DMS114 treated with DMSO at 0.1 percent for 48 hours (cell line): ENCODE measurements around the gene RANGAP1.

Experiments used
- DNase-seq: peaks from one replicate; lab custom pipeline; 2025; ENCODE audit not compliant: unreplicated experiment; lab: John Stamatoyannopoulos, UW

Gene RANGAP1

DNA sequence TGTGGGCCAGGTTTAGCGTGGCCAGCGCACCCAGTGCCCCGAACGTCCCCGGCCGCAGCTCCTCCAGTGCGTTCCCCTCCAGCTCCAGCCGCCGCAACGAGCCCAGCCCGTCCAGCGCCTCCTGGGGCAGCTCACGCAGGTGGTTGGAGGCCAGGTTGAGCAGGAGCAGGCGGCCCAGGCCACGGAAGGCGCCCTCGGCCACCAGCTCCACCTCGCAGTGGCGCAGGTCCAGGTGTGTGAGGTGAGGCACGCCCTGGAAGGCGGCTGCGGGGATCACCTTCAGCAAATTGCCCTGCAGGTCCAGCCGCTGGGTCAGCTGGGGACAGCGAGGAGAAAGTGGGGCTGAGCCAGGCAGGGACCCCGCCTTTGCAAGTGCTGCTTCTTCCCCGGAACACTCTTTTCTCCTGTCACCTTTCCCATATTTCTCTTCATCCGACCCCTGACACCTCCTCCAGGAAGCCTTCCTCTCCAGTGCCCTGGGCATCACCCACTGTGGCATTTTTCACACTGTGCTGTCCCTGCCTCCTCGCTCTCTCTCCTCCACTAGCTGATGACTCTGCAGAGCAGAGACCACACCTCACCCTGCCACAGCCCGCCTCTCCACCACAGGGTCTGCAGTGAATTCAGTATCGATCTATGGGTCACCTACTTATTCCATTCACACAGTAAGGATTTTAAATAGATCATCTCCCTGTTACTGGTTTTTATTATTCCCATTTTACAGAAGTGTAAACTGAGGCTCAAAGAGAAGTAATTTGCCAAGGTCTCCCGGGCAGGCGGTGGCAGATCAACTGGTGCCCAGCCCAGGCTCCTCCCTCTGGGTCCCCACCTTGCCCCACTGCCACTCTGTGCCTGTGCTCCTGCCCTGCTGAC lies 47.2 kb downstream of the RANGAP1 start:
- DNase-seq = no peak

DNA sequence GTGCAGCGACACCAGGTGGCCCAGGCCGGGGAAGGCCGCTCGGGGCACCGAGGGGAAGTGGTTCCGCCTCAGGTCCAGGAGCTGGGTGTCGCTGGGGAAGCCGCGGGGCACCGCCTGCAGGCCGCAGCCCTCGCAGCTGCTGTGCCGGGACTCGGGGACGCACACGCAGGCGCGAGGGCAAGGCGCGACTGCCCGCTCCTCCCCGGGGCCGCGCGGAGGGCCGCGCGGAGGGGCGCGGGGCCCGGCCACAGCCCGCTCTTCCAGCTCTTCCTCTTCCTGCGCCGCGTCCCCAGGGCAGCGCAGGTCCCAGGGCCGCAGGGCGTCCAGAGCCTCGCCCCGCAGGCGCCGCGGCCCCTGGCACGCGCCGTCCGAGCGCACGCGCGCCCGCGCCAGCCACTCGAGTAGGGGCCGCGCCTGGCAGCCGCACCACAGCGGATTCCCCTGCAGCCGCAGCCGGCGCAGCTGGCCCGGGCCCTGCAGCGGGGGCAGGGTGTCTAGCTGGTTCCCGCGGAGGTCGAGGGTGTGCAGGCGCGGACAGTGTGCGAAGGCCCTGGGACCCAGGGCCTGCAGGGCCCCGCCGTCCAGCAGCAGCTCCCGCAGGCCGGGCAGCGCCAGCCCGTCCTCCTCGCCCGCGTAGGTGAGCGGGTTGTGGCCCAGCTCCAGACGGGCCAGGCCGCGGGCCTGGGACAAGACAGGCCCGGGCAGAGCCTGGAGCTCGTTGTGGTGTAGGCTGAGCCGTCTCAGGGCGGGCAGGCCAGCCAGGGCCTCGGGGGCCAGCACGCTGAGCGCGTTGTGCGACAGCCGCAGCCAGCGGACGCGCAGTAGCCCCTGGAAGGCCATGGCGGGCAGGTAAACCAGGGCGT lies 48.0 kb downstream of the RANGAP1 start:
- no peak for DNase-seq

DNA sequence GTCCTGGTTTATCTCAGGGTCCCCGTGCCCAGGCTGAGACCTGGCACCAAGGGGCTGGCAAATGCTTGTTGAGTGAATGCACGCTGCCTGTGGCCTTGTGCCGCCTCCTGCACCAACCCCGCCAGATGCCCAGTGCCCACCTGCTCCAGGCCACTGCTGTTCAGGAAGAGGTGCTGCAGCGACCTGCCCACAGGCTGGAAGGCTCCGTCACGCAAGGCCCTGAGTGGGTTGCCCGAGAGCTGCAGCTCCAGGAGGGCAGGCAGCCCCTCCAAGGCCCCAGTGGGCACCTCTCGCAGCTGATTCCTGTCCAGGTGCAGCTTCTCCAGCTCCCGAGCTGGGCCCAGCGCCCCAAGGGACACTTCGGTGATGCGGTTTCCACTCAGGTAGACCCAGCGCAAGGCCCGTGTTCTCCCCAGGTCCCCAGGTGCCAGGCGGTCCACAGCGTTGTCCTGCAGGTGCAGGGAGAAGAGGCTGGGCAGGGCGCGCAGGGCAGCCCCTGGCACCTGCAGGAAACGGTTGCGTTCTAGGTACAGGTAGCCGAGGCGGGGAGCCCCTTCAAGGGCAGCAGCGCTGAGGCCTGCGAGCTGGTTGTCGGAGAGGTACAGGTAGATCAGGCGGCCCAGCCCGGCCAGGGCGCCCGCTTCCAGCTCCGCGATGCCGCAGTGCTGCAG lies 48.8 kb downstream of the RANGAP1 start:
- DNase-seq = no peak

DNA sequence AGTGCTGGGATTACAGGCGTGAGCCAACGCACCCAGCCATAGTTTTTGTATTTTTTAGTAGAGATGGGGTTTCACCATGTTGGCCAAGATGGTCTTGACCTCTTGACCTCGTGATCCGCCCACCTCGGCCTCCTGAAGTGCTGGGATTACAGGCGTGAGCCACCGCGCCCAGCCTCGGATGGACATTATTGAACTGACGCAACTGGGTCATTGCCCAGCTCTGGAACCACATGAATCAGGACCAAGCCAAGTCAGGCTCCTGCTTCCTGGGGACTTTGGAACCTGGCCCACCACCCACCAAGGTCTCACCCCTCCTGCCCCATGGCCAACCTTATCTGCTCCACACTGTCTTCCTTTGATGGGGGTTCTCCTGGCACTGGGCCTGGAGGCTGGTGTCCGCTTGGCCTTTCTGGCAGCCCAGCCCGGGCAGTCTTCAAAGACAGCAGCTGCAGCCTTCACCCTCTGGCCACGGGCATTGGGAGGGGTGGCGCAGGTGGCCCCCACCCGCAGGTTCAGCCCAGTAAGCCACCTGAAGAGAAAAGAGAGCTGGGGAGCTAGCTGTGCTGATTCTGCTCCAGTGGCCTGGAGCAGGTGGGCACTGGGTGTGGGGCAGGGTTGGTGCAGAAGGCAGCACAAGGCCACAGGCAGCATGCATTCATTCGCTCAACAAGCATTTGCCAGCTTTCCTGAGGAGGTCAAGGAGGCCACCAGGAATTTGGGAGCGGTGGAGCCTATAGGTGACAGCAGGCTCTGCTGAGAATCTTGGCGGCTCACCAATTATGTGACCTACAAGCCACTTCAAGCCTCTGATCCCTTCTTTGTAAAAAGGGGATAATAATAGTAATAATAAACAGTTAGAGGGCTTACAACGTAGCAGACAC lies 50.9 kb downstream of the RANGAP1 start:
- no peak for DNase-seq

DNA sequence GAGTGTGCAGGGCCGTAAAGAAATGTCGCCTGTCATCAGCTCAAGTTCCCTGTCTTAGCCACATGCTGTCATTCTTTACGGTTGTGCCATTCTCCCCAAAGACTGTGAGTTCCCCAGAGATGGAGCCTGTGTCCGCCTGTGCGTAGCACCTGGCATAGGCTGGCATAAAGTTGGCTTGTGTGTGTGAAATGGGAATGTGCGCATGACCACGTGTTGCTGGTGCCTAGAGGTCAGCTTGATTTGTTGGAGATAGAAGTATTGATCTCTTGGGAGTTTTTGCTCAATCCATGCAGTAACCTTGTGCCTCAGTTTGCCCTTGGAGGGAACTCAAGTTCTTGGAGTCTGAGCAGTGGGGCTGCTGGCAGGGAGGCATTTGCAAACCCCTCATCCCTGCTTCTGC lies 54.6 kb downstream of the RANGAP1 start:
- no peak for DNase-seq

DNA sequence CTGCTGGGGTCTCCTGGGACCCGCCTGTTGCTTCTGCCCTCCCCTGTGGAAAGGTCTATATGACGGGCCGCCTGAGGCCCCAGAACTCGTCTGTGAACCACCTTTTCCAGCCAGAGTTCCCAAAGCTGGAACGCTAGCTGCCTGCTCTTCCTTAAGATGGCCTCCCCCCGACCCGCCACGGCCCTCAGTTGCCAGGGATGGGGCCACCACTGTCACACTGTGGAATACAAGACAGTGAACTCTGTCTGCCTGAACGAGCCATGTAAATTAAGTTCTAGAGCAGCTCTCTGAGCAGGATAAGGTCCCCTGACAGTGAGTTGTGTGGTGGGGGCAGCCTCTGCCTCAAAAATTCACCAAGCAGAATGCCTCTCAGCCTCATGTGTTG lies 55.6 kb downstream of the RANGAP1 start:
- DNase-seq = no peak

DNA sequence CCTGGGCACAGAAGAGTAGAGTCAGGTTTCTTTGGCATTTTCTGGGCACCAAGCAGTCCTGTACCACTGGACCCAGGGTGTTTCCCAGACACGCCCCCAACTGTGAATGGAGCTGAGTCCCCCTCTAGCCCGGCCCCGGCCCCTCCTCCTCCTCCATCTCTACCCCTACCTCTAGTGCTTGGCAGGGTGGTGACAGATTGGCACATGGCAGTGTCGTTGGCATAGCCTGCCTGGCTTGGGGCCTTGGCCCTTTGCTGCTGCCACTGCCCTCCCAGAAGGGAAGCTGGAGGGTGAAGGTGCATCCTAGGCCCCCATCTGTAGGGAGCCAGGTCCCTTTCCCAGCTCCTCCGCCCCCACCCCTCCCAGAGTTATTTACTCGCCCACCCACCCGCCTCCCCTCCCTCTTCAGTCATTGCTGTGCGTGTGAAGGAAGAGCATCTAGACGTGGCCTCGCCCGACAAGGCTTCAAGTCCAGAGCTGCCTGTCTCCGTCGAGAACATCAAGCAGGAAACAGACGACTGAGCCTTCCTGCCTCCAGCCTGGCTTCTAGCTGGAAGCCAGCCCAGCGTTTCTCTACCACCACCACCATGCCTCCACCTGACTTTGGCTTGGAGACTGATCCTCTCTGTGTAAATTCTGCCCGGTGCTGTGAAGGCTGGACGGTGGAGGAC lies 56.1 kb downstream of the RANGAP1 start:
- DNase-seq = no peak

DNA sequence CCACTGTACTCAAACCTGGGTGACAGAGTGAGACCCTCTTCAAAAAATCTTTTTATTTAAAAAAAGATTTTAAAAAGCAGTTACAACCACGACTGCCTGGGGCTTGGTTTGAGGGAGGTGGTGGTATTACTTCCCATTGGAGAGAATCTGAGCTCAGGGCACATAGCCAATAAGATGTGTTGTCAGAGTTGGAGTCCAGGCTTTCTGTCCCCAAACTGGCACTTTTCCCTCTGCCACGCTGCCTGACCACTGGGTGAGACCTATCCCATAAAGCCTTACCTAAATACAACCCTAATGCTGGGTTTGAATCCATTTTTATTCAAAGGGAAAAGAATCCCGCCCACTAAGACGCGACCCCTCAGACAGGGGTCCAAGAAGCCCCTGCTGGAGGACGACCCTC lies 56.8 kb downstream of the RANGAP1 start:
- DNase-seq = no peak

DNA sequence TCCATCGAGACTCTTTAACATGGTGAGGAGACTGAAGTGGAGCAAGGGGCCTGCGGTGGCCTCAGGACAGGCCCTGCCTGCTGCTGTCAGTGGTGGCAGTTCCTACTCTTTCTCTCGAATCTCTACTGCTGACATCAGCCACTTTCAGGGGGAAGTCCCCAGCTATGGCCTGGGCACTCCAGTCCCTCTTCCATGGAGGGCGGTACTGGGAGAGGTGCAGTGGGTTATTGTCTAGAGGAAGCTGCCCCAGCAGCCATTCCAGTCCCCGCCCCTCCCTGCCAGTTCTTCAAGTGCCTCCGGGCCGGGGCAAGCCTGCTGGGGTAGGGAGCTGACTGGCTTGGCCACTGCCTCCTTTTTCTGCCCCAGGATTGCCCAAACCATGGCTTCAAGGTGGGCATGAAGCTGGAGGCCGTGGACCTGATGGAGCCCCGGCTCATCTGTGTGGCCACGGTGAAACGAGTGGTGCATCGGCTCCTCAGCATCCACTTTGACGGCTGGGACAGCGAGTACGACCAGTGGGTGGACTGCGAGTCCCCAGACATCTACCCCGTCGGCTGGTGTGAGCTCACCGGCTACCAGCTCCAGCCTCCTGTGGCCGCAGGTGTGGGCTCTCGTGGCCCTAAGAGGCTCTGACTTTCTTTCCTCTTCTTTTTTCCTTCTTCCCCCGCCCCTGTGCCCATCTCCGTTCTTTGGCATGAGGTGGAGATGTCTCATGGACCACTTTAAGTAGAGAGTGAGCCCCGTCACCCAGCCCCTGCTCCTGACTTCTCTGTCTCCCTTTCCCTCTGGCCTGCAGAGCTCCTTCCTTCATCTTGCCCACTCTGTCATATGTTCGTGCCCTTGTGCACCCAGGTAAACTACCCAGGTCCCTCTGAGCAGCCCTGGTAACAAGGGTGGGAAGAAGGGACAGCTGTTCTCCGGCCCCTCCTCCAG lies 59.0 kb downstream of the RANGAP1 start:
- DNase-seq = no peak

DNA sequence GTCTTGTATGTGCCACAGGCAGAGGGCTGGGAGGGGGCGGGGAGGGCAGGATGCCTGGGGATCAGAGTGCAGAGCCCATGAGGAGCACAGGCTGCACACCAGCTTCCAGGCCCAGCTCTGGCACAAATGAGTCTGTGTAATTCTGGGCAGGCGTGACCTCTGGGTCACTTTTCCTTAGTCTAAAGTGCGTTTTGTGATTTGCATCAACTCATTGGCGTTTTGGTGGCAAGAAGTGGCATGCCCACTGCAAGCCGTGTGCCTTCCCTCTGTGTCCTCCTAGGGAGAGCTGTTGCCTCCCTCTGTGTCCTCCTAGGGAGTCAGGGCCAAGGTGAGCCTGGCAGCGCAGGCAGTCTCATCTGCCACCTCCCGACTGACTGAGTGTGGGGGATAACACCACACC lies 62.5 kb downstream of the RANGAP1 start:
- no peak for DNase-seq

DNA sequence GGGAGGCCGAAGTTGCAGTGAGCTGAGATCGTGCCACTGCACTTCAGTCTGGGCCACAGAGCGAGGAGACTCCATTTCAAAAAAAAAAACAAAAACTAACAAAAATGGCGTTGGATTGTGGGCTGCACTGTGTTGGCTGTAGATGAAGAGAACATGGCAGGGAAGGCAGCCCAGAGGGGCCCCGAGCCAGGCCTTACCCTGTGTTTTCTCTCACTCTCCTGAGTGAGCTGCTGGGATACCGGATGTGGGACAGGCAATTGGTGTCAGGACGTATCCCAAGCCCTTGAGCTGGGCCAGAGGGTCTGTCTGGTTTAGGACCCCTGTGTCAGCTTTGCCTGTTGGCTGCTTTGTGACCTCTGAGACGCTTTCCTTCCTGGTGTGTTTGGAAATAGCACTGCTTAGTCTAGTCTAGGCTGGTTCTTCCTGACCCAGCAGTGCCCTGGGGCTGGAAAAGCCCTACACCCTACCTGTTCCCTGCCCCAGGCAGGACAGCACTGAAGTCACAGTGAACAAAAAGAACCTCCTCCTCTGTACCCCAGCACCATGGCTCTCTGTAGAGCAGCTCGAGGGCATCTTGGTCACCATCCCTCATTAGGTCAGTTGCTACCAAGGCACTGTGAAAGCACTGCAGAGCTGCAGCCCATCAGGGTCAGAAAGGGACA lies 63.0 kb downstream of the RANGAP1 start:
- no peak for DNase-seq

DNA sequence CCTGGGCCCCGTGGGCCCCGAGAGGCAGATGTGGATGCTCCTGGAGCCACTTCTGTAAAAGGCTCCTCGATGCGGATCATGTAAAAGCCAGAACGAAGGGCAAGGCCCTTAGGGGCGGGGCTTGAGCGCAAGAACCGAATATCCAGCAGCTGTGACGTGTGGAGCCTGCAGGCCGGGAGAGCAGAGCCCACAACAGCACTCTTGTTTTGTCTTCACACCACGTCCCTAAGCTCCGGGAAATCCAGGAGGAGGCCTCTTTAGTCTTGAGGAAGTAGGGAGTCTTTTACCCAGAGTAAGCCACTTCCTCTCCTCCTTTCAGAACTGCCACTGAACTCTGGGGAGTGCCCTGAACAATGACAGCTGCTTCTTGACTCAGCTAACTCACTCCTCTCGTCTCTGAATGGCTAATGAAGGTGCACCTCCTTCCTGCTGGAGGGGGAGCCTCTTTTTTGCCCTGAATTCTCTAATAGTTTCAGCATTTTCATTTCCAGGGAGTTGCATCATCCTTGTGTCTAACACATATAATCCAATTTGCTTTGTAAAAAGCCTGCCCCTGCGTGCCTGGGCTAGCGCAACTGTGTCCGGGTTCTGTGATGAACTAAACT lies 68.3 kb downstream of the RANGAP1 start:
- no peak for DNase-seq

DNA sequence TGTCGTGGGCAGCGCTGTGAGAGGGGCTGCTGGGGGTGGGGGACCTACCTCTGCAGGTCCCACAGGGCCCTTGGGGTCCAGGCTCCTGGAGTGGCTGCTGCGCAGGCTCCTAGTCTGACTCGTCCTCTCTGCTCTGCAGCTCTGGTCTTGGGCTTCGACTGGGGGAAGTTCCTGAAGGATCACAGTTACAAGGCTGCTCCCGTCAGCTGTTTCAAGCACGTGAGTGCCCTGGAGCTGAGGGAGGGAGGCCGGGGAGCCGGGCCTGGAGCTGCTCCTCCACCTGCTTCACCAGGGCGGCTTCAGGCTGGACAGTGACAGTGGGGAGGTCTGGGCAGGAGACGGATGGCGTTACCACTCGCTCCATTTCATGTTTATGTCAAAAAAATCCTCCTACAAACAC lies 69.0 kb downstream of the RANGAP1 start:
- DNase-seq = no peak

DNA sequence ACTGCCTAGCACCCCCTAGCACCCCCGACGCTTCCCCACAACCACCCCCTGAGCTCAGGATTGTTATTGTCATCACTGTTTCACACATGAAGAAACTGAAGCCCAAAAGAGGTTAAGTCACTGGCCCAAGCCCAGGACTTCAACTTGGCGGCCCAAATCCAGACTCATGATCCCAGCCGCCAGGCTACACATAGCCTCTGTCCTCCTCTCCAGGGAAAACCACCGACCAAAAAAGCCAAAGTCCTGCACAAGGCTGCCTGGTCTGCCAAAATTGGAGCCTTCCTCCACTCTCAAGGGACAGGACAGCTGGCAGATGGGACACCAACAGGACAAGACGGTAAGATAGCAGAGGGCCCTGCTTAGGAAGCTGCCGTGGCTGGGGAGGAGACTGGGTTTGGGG lies 70.1 kb downstream of the RANGAP1 start:
- DNase-seq = no peak

DNA sequence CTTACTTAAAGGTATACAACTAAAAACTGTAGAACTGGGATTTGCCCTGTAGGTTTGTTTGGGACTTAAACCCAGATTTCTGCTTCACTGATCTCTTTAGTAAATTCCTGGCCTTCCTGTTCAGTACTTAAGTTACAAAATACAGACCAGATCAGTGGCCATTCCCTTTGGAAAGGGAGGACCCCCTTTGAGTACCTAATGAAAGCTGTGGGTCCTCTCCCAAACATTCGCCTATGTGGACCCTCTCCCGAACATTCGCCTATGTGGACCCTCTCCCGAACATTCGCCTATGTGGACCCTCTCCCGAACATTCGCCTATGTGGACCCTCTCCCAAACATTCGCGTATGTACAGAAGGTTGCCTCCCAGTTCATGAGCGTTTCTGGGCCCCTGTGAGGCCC lies 70.6 kb downstream of the RANGAP1 start:
- no peak for DNase-seq

DNA sequence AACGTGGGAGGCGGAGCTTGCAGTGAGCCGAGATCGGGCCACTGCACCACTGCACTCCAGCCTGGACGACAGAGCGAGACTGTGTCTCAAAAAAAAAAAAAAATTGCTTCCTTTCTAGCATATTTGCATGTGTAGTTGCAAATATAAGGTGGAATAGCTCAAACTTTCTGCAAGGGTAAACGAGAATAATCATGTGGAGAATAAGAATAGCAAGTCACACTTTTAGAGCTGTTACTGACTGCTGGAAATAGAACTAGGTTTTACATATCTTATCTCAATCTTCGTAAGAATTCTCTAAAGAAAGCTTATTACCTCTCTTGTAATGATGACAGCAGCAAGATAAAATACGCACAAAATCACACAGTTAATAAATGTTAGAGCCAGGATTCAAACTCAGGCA lies 79.3 kb downstream of the RANGAP1 start:
- no peak for DNase-seq

DNA sequence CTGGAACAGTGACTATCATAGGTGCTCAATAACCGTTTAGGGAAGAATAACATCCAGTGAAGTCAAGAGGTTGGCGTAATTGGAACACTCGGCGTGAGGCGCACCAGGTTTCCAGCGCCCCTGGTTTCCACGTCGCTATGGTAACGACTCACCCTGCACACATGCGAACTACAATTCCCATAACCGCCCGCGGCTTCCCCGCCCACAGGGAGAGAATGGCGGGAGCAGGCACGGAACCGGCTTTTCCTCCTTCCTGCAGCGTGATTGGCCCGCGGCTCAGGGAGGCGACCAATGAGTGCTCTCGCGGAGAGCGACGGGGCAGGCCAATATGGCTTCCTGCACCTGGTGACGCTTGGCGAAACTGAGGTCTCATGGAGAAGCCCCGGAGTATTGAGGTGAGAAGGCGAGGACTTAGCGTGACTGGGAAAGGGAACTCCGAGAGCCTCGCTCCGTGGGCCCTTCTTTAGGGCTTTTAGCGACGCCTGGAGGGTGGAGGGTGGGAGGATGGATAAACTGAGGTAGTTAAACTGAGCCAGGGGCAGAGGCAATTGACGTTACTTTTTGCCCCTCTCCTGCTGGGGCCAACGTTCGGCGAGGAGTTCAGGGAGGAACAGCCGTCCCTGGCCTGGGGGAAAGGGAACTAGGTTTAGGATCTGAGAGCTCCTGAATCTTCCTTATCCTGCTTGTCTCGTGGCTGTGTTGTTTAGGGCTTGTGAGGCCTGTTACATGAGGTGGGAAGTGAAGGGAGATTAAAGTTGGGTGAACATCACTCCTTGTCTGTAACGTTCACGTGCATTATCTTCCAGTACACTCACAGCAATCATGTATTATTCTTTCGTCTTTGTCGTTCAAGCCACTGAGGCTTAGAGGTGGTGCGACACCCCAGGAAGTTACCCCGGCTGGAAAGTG lies 80.7 kb downstream of the RANGAP1 start, which contains the start of gene L3MBTL2:
Gene L3MBTL2, plus strand, starts transcription at position 321 of the 909 bp plus-strand sequence. Its CDS starts 51 bp downstream, at position 372.
- DNase-seq = peak; percentile 92
